Esophagus squamous epithelium (tissue), 5 donors: Measurements from ENCODE around the gene LEF1. TPM values are rescaled to one million over a fixed set of nuclear protein-coding genes. Genes with fewer than 3 reads are reported as not detected.

Experiments used
- DNase-seq: peaks from one replicate; lab custom pipeline; 2025; lab: John Stamatoyannopoulos, UW
- H3K27ac ChIP-seq, 4 donors: fragments of 200-600 bp; sonication (generic); one replicate each; pipeline ENCODE4 v1.5.1; 2016 to 2019; ENCODE audit warnings: mild to moderate bottlenecking in 1 of 4
- H3K27me3 ChIP-seq, 4 donors: fragments of 200-600 bp; sonication (generic); 1 replicate in 3 of 4; 2 replicates in 1 of 4; pipeline versions ENCODE4 v1.5.1 to v1.6.0; 2017 to 2021; ENCODE audit warnings: antibody characterized with exemption in 1 of 4
- H3K36me3 ChIP-seq, 3 donors: fragments of 200-600 bp; sonication (generic); one replicate each; pipeline ENCODE4 v1.5.1; 2016 to 2019
- H3K4me1 ChIP-seq, 3 donors: fragments of 200-600 bp; sonication (generic); one replicate each; pipeline ENCODE4 v1.5.1; 2017 to 2019
- H3K4me3 ChIP-seq, 4 donors: fragments of 200-600 bp; sonication (generic); 1 replicate in 3 of 4; 2 replicates in 1 of 4; pipeline ENCODE4 v1.5.1; 2016 to 2019; ENCODE audit warnings: mild to moderate bottlenecking in 2 of 4, moderate library complexity in 1 of 4
- H3K9me3 ChIP-seq, 3 donors: fragments of 200-600 bp; sonication (generic); one replicate each; pipeline ENCODE4 v1.5.1; 2016 to 2019
- CTCF ChIP-seq, 6 experiments: fragments of 450-650 bp in 4 of 6; fragments of 200-600 bp in 2 of 6; sonication (generic) in 2 of 6; IDR thresholded peaks; one replicate each; pipeline ENCODE4 v1.5.1; 2016 to 2019; ENCODE audit warnings: antibody characterized with exemption in 6 of 6, mild to moderate bottlenecking in 4 of 6, moderate library complexity in 4 of 6
- POLR2A ChIP-seq, 4 donors: fragments of 450-650 bp; IDR thresholded peaks; one replicate each; pipeline ENCODE4 v1.6.1; 2017; ENCODE audit warnings: antibody characterized with exemption in 4 of 4, mild to moderate bottlenecking in 4 of 4, moderate library complexity in 3 of 4
- WGBS, 2 donors: methylation state at CpG; one replicate each; pipeline ENCODE4 v1.1.5; 2018; 5-methylcytosine and 5-hydroxymethylcytosine counted together
- intact Hi-C: fragments of 100-400 bp; cut with DNase I; formaldehyde crosslinking; loops from one replicate; pipeline ENCODE4 v1.15.0; 2022
- total RNA-seq, 4 donors: library from RNA; depleted of rRNA; stranded (reverse); fragments of >200 nt; gene quantifications; one replicate each; pipeline ENCODE4 v1.1.0, GENCODE V29; 2016
- donor health status: DM: yes; HTN: yes; CAD: no.

Gene LEF1
- total RNA-seq, 4 donors from 2014 or later: 8.0 to 13.9 (median 10.1) TPM

- no peak overlapping the region for H3K27ac ChIP-seq
- no peaks in the 10 kb centered on the region for H3K9me3 ChIP-seq
- DNase-seq: no peak
- intact Hi-C loops: no loop called here
- H3K4me3 ChIP-seq: no peak overlapping the region
- TF ChIP-seq CTCF (IDR thresholded peaks at IDR 0.05): no peak
- no peak for TF ChIP-seq POLR2A (IDR thresholded peaks at IDR 0.05)
- peaks cover 0 to 66% (median 3%) of the 10 kb centered on the region in 4 donors for H3K27me3 ChIP-seq
- 77 to 82% methylated on average over 5 of the region's 5 CpGs for WGBS, 2 donors
- H3K36me3 ChIP-seq: no peaks in the 10 kb centered on the region
- peaks cover 6 to 27% (median 9%) of the 10 kb centered on the region in 3 donors for H3K4me1 ChIP-seq
Observed at GRCh38 chr4:108163351-108163750, 5.4 kb downstream of the LEF1 start.

- Histone ChIP-seq H3K36me3 (no peaks in the 10 kb centered on the region), H3K4me1 (peaks cover 0 to 5% (median 1%) of the 10 kb centered on the region in 3 donors), H3K27ac (no peak overlapping the region), H3K4me3 (no peak overlapping the region), H3K27me3 (peaks cover 0 to 40% (median under 1%) of the 10 kb centered on the region in 4 donors), H3K9me3 (no peaks in the 10 kb centered on the region)
- intact Hi-C loops: no loop called here
- no peak for DNase-seq
- 73 to 80% methylated on average over 3 of the region's 3 CpGs for WGBS, 2 donors
- TF ChIP-seq POLR2A (IDR thresholded peaks at IDR 0.05): no peak
- TF ChIP-seq CTCF (IDR thresholded peaks at IDR 0.05): no peak
Observed at GRCh38 chr4:108160741-108161352, 7.9 kb downstream of the LEF1 start.

GRCh38 chr4:108159845-108160244, 8.9 kb downstream of the LEF1 start:
- no peaks in the 10 kb centered on the region for H3K4me1 ChIP-seq
- 71 to 84% methylated on average over 5 of the region's 5 CpGs for WGBS, 2 donors
- no peak overlapping the region for H3K27ac ChIP-seq
- H3K36me3 ChIP-seq: no peaks in the 10 kb centered on the region
- no peak for DNase-seq
- H3K27me3 ChIP-seq: peaks cover 0 to 30% (median 0%) of the 10 kb centered on the region in 4 donors
- no peaks in the 10 kb centered on the region for H3K9me3 ChIP-seq
- TF ChIP-seq CTCF (IDR thresholded peaks at IDR 0.05) (no peak), POLR2A (IDR thresholded peaks at IDR 0.05) (no peak)
- intact Hi-C loops: no loop called here
- no peak overlapping the region for H3K4me3 ChIP-seq

- H3K4me3 ChIP-seq: no peak overlapping the region
- H3K27ac ChIP-seq: no peak overlapping the region
- no peaks in the 10 kb centered on the region for H3K36me3 ChIP-seq
- intact Hi-C loops: no loop called here
- peaks cover 0 to 14% (median 0%) of the 10 kb centered on the region in 4 donors for H3K27me3 ChIP-seq
- H3K4me1 ChIP-seq: no peaks in the 10 kb centered on the region
- no peak for DNase-seq
- 93 to 94% methylated on average over 2 of the region's 2 CpGs for WGBS, 2 donors
- TF ChIP-seq CTCF (IDR thresholded peaks at IDR 0.05) (no peak), POLR2A (IDR thresholded peaks at IDR 0.05) (no peak)
- no peaks in the 10 kb centered on the region for H3K9me3 ChIP-seq
Observed at GRCh38 chr4:108157655-108158054, 11.1 kb downstream of the LEF1 start.

GRCh38 chr4:108156391-108156790, 12.3 kb downstream of the LEF1 start:
- H3K9me3 ChIP-seq: no peaks in the 10 kb centered on the region
- H3K36me3 ChIP-seq: no peaks in the 10 kb centered on the region
- no peak for DNase-seq
- 86 to 87% methylated on average over 2 of the region's 2 CpGs for WGBS, 2 donors
- H3K4me3 ChIP-seq: no peak overlapping the region
- H3K4me1 ChIP-seq: no peaks in the 10 kb centered on the region
- peaks cover 0 to 7% (median 0%) of the 10 kb centered on the region in 4 donors for H3K27me3 ChIP-seq
- TF ChIP-seq POLR2A (IDR thresholded peaks at IDR 0.05) (no peak), CTCF (IDR thresholded peaks at IDR 0.05) (no peak)
- intact Hi-C loops: no loop called here
- no peak overlapping the region for H3K27ac ChIP-seq
